Keratinocyte (primary cell): ENCODE measurements around the gene ASCC2. TPM values are rescaled to one million over a fixed set of nuclear protein-coding genes. Genes with fewer than 3 reads are reported as not detected.
"Not testable (repeated sequence)": the region's sequence is repeated elsewhere in the genome, so short reads cannot be mapped to it uniquely, and the experiment has no call there.

Experiments used
- DNase-seq: peaks from one replicate; pipeline ENCODE4 v3.0.0-alpha.2; 2011; ENCODE audit warnings: low read depth, missing footprints, low spot score
- FAIRE-seq: peaks from 2 replicates; lab custom pipeline; 2011; peaks lifted over from hg19 to GRCh38; lab: Jason Lieb, UNC
- H2AFZ ChIP-seq: 2 replicates; pipeline ENCODE4 v1.6.0; 2012; ENCODE audit warnings: low read length, control low read depth, inconsistent platforms; ENCODE audit not compliant: control insufficient read depth
- H3K27ac ChIP-seq: 2 replicates; pipeline ENCODE4 v1.5.1; 2011; ENCODE audit warnings: low read length; ENCODE audit not compliant: control insufficient read depth, insufficient read depth
- H3K27me3 ChIP-seq: 3 replicates; pipeline ENCODE4 v1.6.0; 2011; ENCODE audit warnings: low read length; ENCODE audit not compliant: control insufficient read depth, insufficient read depth; ENCODE audit errors: extremely low read depth
- H3K36me3 ChIP-seq, 2 experiments: 2 replicates in 1 of 2; 3 replicates in 1 of 2; pipeline ENCODE4 v1.5.1; 2011; ENCODE audit warnings: low read length in 2 of 2, mild to moderate bottlenecking in 1 of 2; ENCODE audit not compliant: control insufficient read depth in 2 of 2, insufficient read depth in 2 of 2; ENCODE audit errors: extremely low read depth in 1 of 2
- H3K4me1 ChIP-seq: 3 replicates; pipeline ENCODE4 v1.5.1; 2011; ENCODE audit warnings: low read length; ENCODE audit not compliant: control insufficient read depth, insufficient read depth; ENCODE audit errors: extremely low read depth
- H3K4me2 ChIP-seq: 3 replicates; pipeline ENCODE4 v1.6.0; 2011; ENCODE audit warnings: low read depth, low read length; ENCODE audit not compliant: control insufficient read depth, insufficient read depth; ENCODE audit errors: extremely low read depth
- H3K4me3 ChIP-seq, 3 experiments: fragments of 200-600 bp in 1 of 3; sonication (generic) in 1 of 3; 2 replicates in 2 of 3; 3 replicates in 1 of 3; pipeline ENCODE4 v1.5.1; 2011 to 2016; ENCODE audit warnings: low read length in 3 of 3, mild to moderate bottlenecking in 3 of 3, control low read depth in 2 of 3, inconsistent platforms in 1 of 3, low read depth in 1 of 3, mixed read lengths in 1 of 3, mixed run types in 1 of 3, moderate library complexity in 1 of 3; ENCODE audit not compliant: control insufficient read depth in 2 of 3, insufficient read depth in 2 of 3; ENCODE audit errors: extremely low read depth in 1 of 3
- H3K79me2 ChIP-seq: 2 replicates; pipeline ENCODE4 v1.6.0; 2012; ENCODE audit warnings: low read length; ENCODE audit not compliant: control insufficient read depth, insufficient read depth
- H3K9ac ChIP-seq: 3 replicates; pipeline ENCODE4 v1.6.0; 2011; ENCODE audit warnings: low read length; ENCODE audit not compliant: control insufficient read depth, insufficient read depth; ENCODE audit errors: extremely low read depth
- H3K9me1 ChIP-seq: 3 replicates; pipeline ENCODE4 v1.6.0; 2011; ENCODE audit warnings: low read length; ENCODE audit not compliant: control insufficient read depth, insufficient read depth; ENCODE audit errors: extremely low read depth
- H3K9me3 ChIP-seq: 2 replicates; pipeline ENCODE4 v1.5.1; 2012; ENCODE audit warnings: low read depth, low read length; ENCODE audit not compliant: control insufficient read depth
- H4K20me1 ChIP-seq: 3 replicates; pipeline ENCODE4 v1.6.0; 2011; ENCODE audit warnings: low read length; ENCODE audit not compliant: control insufficient read depth, insufficient read depth; ENCODE audit errors: extremely low read depth
- EZH2 ChIP-seq: IDR thresholded peaks from one replicate; pipeline ENCODE4 v1.6.1; 2012; ENCODE audit warnings: inconsistent platforms, mild to moderate bottlenecking, low read length, moderate library complexity
- dilution Hi-C: fragments of 300-500 bp; cut with MboI; formaldehyde crosslinking; loops from one replicate; pipeline ENCODE4 v1.7.0; 2020; ENCODE audit warnings: low sequenced_read_pairs; ENCODE audit not compliant: extremely low pct_ligation_motif_present
- polyA plus RNA-seq, 5 experiments: library from polyadenylated mRNA; depleted of rRNA in 3 of 5; stranded (reverse) in 3 of 5; stranded (forward) in 1 of 5; unstranded in 1 of 5; fragments of >200 nt; gene quantifications; 1 replicate in 1 of 5; 2 replicates in 3 of 5; 3 replicates in 1 of 5; pipeline versions ENCODE4 v1.2.1 to v1.2.3, GENCODE V29; 2011 to 2012; ENCODE audit warnings: missing spikeins in 2 of 5, low read depth in 1 of 5, low replicate concordance in 1 of 5
- TF ChIP-seq, protein P1 (sequence below), 3 experiments: IDR thresholded peaks in 1 of 3; conservative IDR thresholded peaks in 1 of 3; optimal IDR thresholded peaks in 1 of 3; 2 replicates in 2 of 3; 3 replicates in 1 of 3; pipeline versions ENCODE3 to v1.5.1; 2011; ENCODE audit warnings: low read length in 3 of 3, mild to moderate bottlenecking in 3 of 3, moderate library complexity in 2 of 3, control low read depth in 1 of 3, inconsistent platforms in 1 of 3; ENCODE audit not compliant: insufficient read depth in 2 of 3; ENCODE audit errors: extremely low read depth in 1 of 3

The ASCC2 gene
- polyA plus RNA-seq, 1 donor (not counting 4 experiments of a cell fraction or from before 2014, with no cell fraction given): 51.3 TPM

DNA sequence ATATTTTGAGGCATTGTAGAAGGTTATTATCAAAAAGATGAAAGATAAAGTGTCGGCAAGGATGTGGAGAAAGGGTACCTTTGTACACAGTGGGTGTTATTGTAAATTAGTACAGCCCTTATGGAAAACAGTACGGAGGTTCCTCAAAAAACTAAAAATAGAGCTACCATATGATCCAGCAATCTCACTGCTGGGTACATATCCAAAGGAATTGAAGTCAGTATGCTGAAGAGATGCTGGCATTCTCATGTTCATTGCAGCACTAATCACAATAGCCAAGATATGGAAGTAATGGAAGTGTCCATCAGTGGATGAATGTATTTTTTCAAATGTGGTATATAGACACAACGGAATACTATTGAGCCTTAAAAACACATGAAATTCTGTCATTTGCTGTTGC is 29.8 kb upstream of the ASCC2 start:
- DNase-seq (no peak), FAIRE-seq (no peak)
- Histone ChIP-seq H3K27ac (no peak overlapping the region), H3K27me3 (no peaks in the 10 kb centered on the region), H3K9me1 (no peaks in the 10 kb centered on the region), H3K4me3 (no peak overlapping the region), H2AFZ (no peak overlapping the region), H3K4me1 (peaks cover 23% of the 10 kb centered on the region), H3K4me2 (no peak overlapping the region), H3K36me3 (no peaks in the 10 kb centered on the region), H3K9ac (no peak overlapping the region), H3K79me2 (no peaks in the 10 kb centered on the region), H3K9me3 (no peaks in the 10 kb centered on the region), H4K20me1 (no peaks in the 10 kb centered on the region)
- dilution Hi-C loops: no loop called here
- TF ChIP-seq, protein P1, sequence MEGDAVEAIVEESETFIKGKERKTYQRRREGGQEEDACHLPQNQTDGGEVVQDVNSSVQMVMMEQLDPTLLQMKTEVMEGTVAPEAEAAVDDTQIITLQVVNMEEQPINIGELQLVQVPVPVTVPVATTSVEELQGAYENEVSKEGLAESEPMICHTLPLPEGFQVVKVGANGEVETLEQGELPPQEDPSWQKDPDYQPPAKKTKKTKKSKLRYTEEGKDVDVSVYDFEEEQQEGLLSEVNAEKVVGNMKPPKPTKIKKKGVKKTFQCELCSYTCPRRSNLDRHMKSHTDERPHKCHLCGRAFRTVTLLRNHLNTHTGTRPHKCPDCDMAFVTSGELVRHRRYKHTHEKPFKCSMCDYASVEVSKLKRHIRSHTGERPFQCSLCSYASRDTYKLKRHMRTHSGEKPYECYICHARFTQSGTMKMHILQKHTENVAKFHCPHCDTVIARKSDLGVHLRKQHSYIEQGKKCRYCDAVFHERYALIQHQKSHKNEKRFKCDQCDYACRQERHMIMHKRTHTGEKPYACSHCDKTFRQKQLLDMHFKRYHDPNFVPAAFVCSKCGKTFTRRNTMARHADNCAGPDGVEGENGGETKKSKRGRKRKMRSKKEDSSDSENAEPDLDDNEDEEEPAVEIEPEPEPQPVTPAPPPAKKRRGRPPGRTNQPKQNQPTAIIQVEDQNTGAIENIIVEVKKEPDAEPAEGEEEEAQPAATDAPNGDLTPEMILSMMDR (optimal IDR thresholded peaks at IDR 0.05 in 1 of 3, IDR thresholded peaks at IDR 0.05 in 1 of 3, conservative IDR thresholded peaks at IDR 0.05 in 1 of 3; ENCODE audit: extremely low read depth in 1 of 3, insufficient read depth in 2 of 3, low read length in 3 of 3): no peak
- TF ChIP-seq EZH2: no peak

DNA sequence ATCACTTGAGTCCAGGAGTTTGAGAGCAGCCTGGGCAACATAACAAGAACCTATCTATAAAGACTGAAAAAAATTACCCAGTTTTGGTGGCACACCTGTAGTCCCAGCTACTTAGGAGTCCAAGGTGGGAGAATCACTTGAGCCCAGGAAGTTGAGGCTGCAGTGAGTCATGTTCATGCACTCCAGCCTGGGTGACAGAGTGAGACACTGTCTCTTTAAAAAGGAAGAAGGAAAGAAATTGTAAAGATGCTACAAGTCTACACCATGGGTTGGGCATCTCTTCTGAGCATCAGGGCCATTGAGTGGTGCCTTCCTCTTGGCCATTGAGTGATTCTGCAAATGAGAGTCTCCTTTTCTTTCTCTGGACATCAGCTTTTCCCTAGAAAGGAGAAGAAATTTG is 29.2 kb upstream of the ASCC2 start:
- Histone ChIP-seq H3K4me1 (peaks cover 23% of the 10 kb centered on the region), H3K36me3 (no peaks in the 10 kb centered on the region), H2AFZ (no peak overlapping the region), H3K4me2 (peak overlapping the region; percentile 9), H3K4me3 (no peak overlapping the region), H4K20me1 (no peaks in the 10 kb centered on the region), H3K9me1 (no peaks in the 10 kb centered on the region), H3K9ac (no peak overlapping the region), H3K27ac (no peak overlapping the region), H3K9me3 (no peaks in the 10 kb centered on the region), H3K79me2 (no peaks in the 10 kb centered on the region), H3K27me3 (no peaks in the 10 kb centered on the region)
- FAIRE-seq: no peak
- DNase-seq: no peak
- TF ChIP-seq, protein P1 (optimal IDR thresholded peaks at IDR 0.05 in 1 of 3, IDR thresholded peaks at IDR 0.05 in 1 of 3, conservative IDR thresholded peaks at IDR 0.05 in 1 of 3; ENCODE audit: extremely low read depth in 1 of 3, insufficient read depth in 2 of 3, low read length in 3 of 3): no peak
- no peak for TF ChIP-seq EZH2
- dilution Hi-C loops: no loop called here

DNA sequence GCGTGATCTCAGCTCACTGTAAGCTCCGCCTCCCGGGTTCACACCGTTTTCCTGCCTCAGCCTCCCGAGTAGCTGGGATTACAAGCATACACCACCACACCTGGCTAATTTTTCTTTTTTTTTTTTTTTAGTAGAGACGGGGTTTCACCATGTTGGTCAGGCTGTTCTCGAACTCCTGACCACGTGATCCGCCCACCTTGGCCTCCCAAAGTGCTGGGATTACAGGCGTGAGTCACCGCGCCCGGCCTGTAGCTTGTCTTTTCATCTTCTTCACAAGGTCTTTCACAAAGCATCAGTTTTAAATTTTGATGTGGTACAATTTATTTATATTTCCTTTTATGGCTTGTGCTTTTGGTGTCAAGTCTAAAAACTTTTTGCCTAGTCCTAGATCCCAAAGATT is 27.5 kb upstream of the ASCC2 start:
- H3K9ac ChIP-seq, H3K4me2 ChIP-seq, H3K79me2 ChIP-seq, dilution Hi-C loops, H4K20me1 ChIP-seq, H3K27ac ChIP-seq, FAIRE-seq, H3K4me3 ChIP-seq, H3K36me3 ChIP-seq, H3K27me3 ChIP-seq, H2AFZ ChIP-seq, H3K9me1 ChIP-seq, H3K9me3 ChIP-seq, DNase-seq: not testable (repeated sequence)
- H3K4me1 ChIP-seq: peaks cover 15% of the 10 kb centered on the region
